HPDE6-E6E7 (cell line): ENCODE measurements around the gene CSPG4.
"Not testable (repeated sequence)": the region's sequence is repeated elsewhere in the genome, so short reads cannot be mapped to it uniquely, and the experiment has no call there.

Source experiments
- DNase-seq: peaks from one replicate; pipeline ENCODE4 v3.0.0; 2011; ENCODE audit warnings: missing footprints; ENCODE audit errors: extremely low spot score

The CSPG4 gene

GRCh38 chr15:75687486-75688277 is 25.0 kb downstream of the CSPG4 start:
- DNase-seq, result no peak

GRCh38 chr15:75686212-75686642 is 26.4 kb downstream of the CSPG4 start:
- DNase-seq, result not testable (repeated sequence)

GRCh38 chr15:75685195-75685594 is 27.5 kb downstream of the CSPG4 start:
- DNase-seq, result no peak

- no peak for DNase-seq
Measured at GRCh38 chr15:75684648-75685047, 28.0 kb downstream of the CSPG4 start.

GRCh38 chr15:75683646-75684312 is 28.9 kb downstream of the CSPG4 start:
- DNase-seq, result not testable (repeated sequence)

GRCh38 chr15:75682181-75683135 is 30.2 kb downstream of the CSPG4 start:
- DNase-seq, result no peak

- no peak for DNase-seq
Measured at GRCh38 chr15:75680007-75680789, 32.5 kb downstream of the CSPG4 start.

- not testable (repeated sequence) for DNase-seq
Measured at GRCh38 chr15:75678324-75678690, 34.3 kb downstream of the CSPG4 start.

- DNase-seq, result no peak
Measured at GRCh38 chr15:75677465-75678323, 35.0 kb downstream of the CSPG4 start.

GRCh38 chr15:75676688-75677464 is 35.8 kb downstream of the CSPG4 start:
- DNase-seq, result no peak

GRCh38 chr15:75675579-75676404 is 36.9 kb downstream of the CSPG4 start:
- no peak for DNase-seq

GRCh38 chr15:75674366-75674765 is 38.3 kb downstream of the CSPG4 start:
- DNase-seq, result no peak

- DNase-seq, result no peak
Measured at GRCh38 chr15:75673426-75674235, 39.0 kb downstream of the CSPG4 start.

- no peak for DNase-seq
Measured at GRCh38 chr15:75672646-75673425, 39.8 kb downstream of the CSPG4 start.

- DNase-seq, result no peak
Measured at GRCh38 chr15:75671730-75672602, 40.7 kb downstream of the CSPG4 start.

- no peak for DNase-seq
Measured at GRCh38 chr15:75669879-75670212, 42.8 kb downstream of the CSPG4 start.
